ENCODE measurements around the gene LIMK1. TPM values are rescaled to one million over a fixed set of nuclear protein-coding genes. Genes with fewer than 3 reads are reported as not detected.
"Not testable (repeated sequence)": the region's sequence is repeated elsewhere in the genome, so short reads cannot be mapped to it uniquely, and the experiment has no call there.

Gene LIMK1
- total RNA-seq, 3 donors from 2014 or later, result 18.0 to 18.6 (median 18.1) TPM

GRCh38 chr7:74121401-74122249 lies 38.0 kb downstream of the LIMK1 start:
- no peak for DNase-seq (ENCODE audit: low spot score in 2 of 2)
- no peak for TF ChIP-seq CTCF (IDR thresholded peaks at IDR 0.05)
- TF ChIP-seq POLR2A (IDR thresholded peaks at IDR 0.05), result no peak
- no peak for TF ChIP-seq POLR2AphosphoS5 (IDR thresholded peaks at IDR 0.05)
- intact Hi-C loops (cut with DNase I; ENCODE audit: low total_unique reads), result no loop called here
- H3K4me3 ChIP-seq, result no peak overlapping the region
- peaks cover 11% of the 10 kb centered on the region for H3K36me3 ChIP-seq
- no peaks in the 10 kb centered on the region for H3K4me1 ChIP-seq
- no peaks in the 10 kb centered on the region for H3K9me3 ChIP-seq
- no peak overlapping the region for H3K27ac ChIP-seq
- H3K27me3 ChIP-seq, result no peaks in the 10 kb centered on the region

- H3K27me3 ChIP-seq; H3K9me3 ChIP-seq; H3K27ac ChIP-seq; intact Hi-C loops (cut with DNase I; ENCODE audit: low total_unique reads); DNase-seq (ENCODE audit: low spot score in 2 of 2); H3K4me3 ChIP-seq; H3K4me1 ChIP-seq: not testable (repeated sequence)
- peaks cover 11% of the 10 kb centered on the region for H3K36me3 ChIP-seq
Observed at GRCh38 chr7:74123892-74124291, 40.3 kb downstream of the LIMK1 start.

GRCh38 chr7:74126220-74126880 lies 42.7 kb downstream of the LIMK1 start:
- intact Hi-C loops (cut with DNase I; ENCODE audit: low total_unique reads), result no loop called here
- no peak overlapping the region for H3K27ac ChIP-seq
- no peak overlapping the region for H3K4me3 ChIP-seq
- no peaks in the 10 kb centered on the region for H3K36me3 ChIP-seq
- H3K4me1 ChIP-seq, result no peaks in the 10 kb centered on the region
- H3K9me3 ChIP-seq, result no peaks in the 10 kb centered on the region
- DNase-seq (ENCODE audit: low spot score in 2 of 2), result no peak
- no peaks in the 10 kb centered on the region for H3K27me3 ChIP-seq
- TF ChIP-seq POLR2AphosphoS5 (IDR thresholded peaks at IDR 0.05) (no peak), CTCF (IDR thresholded peaks at IDR 0.05) (no peak), POLR2A (IDR thresholded peaks at IDR 0.05) (no peak)

GRCh38 chr7:74129887-74130286 lies 46.3 kb downstream of the LIMK1 start:
- no peak for DNase-seq (ENCODE audit: low spot score in 2 of 2)
- no peak overlapping the region for H3K27ac ChIP-seq
- no peak for TF ChIP-seq POLR2AphosphoS5 (IDR thresholded peaks at IDR 0.05)
- no peak for TF ChIP-seq POLR2A (IDR thresholded peaks at IDR 0.05)
- no peak for TF ChIP-seq CTCF (IDR thresholded peaks at IDR 0.05)
- H3K36me3 ChIP-seq, result no peaks in the 10 kb centered on the region
- no peaks in the 10 kb centered on the region for H3K27me3 ChIP-seq
- H3K9me3 ChIP-seq, result no peaks in the 10 kb centered on the region
- H3K4me1 ChIP-seq, result no peaks in the 10 kb centered on the region
- H3K4me3 ChIP-seq, result no peak overlapping the region
- intact Hi-C loops (cut with DNase I; ENCODE audit: low total_unique reads), result loop anchor here (1.0 kb wide), 1 partner anchor 10 kb away; no protein-coding TSS in a partner anchor

GRCh38 chr7:74130518-74130917 lies 46.9 kb downstream of the LIMK1 start:
- H3K4me1 ChIP-seq, result no peaks in the 10 kb centered on the region
- no peak overlapping the region for H3K27ac ChIP-seq
- H3K9me3 ChIP-seq, result no peaks in the 10 kb centered on the region
- H3K27me3 ChIP-seq, result no peaks in the 10 kb centered on the region
- no peak for DNase-seq (ENCODE audit: low spot score in 2 of 2)
- H3K36me3 ChIP-seq, result no peaks in the 10 kb centered on the region
- intact Hi-C loops (cut with DNase I; ENCODE audit: low total_unique reads), result loop anchor here (1.0 kb wide), 1 partner anchor 10 kb away; no protein-coding TSS in a partner anchor
- no peak overlapping the region for H3K4me3 ChIP-seq
- TF ChIP-seq POLR2AphosphoS5 (IDR thresholded peaks at IDR 0.05) (no peak), POLR2A (IDR thresholded peaks at IDR 0.05) (no peak), CTCF (IDR thresholded peaks at IDR 0.05) (no peak)

Data from breast epithelium (tissue), 4 donors.